GM19043 (cell line): ENCODE results near the gene HOXA5.

ENCODE experiments used
- ATAC-seq: cut with Tn5 transposase; IDR thresholded peaks from one replicate; pipeline ENCODE4 v1.9.1; 2021; ENCODE audit warnings: low read depth; ENCODE audit not compliant: unreplicated experiment

HOXA5 gene

GRCh38 chr7:27143023-27143949 lies at the start of gene HOXA5:
Gene HOXA5, minus strand, starts transcription at chr7:27143681. Its CDS starts 74 bp downstream, at chr7:27143607.
- no peak for ATAC-seq

DNA sequence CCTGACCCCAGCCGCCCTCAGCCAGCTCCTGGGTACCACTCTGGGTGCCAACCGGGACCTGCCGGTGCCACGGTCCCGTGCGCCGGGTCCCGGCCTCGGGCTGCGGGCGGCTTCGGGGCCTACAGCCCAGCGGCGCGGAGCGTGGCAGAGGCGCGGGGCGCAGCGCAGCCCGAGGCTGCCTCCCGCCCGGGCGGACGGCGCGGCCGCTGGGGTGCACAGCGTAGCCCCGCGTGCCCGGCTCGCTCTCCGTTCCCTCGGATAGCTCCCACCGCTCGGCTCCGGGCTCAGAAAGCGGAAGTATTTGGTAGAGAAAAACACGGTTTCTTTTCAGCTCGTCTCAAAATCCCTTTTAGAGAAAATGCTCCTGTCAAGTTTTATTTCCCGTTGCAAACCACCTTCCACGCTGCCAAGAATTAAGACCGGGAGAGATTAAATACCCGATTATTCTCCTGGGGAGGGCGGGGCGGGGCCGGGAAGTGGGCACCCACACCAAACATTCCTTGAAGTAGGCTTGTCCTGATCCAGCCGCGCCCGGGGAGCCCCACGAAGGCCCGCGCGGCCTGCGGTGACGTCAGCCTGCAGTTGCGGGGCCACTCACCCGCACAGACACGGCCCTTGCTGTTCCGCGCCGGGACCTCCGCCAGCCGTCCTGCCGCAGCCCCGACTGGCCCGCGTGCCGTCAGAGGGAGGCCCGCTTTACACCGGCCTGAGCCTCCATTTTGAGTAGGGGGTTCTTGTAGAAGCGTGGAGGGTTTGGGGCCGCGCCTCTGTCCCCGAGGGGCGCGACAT lies 49.3 kb upstream of the HOXA5 start:
- ATAC-seq = no peak

DNA sequence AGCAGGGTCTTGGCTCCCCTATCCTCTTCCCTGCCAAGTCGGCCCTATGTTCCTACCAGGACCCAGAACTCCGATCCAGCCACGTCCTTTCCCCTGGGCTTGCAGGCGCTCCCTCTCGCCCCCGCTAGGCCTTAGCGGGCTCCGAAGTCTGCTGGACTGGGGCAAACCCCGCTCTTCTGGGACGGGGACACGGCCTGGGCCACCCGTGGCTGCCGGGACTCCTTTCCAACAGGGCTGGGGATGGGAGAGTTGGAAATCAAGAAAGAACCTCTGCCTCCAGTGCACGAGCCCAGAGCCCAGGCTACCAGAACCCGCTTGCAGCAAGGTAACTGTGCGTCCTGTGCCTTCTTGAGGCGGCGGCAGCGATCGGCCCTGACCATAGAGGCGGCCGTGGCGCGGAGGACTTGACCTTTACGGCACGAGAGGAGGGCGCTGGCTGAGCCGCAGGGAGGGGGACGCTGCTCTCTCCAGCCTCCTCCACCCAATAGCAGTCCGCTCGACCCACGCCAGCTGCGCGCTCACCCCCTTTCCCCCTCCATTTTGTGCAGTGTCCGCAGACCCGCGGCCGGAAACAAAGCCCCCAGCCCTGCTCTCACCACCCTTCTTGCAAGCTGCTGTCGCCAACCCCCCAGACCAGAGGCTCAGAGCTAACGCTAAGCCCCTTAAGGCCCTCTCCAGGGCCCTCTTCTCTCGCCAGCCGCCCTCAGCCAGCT lies 48.5 kb upstream of the HOXA5 start:
- no peak for ATAC-seq

DNA sequence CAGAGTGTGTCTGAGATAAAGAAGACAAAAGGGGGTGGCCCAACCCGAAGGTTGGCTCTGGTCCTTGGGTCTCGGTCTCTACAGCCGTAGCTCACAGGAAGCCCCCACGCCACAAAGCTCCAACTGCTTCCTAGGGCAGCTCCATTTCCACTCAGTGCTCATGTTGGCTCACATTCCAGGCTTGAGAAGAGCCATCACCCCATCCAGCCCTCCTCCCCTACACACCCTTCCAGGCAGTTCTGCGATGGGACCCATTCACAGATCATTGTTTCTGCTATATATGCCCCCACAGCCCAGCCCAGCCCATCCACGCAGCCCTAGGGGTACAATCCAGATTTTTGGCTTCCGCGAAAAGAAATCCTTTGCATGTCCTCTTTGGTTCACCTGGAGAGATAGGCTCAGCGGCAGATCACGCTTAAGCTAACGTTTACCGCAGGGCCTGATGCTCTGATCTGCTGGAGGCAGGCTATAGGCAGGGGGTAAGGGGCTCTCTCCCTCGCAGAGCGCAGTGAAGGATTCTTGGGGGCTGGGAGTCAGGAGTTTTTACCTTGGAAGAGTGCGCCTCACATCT lies 47.8 kb upstream of the HOXA5 start:
- ATAC-seq = no peak

DNA sequence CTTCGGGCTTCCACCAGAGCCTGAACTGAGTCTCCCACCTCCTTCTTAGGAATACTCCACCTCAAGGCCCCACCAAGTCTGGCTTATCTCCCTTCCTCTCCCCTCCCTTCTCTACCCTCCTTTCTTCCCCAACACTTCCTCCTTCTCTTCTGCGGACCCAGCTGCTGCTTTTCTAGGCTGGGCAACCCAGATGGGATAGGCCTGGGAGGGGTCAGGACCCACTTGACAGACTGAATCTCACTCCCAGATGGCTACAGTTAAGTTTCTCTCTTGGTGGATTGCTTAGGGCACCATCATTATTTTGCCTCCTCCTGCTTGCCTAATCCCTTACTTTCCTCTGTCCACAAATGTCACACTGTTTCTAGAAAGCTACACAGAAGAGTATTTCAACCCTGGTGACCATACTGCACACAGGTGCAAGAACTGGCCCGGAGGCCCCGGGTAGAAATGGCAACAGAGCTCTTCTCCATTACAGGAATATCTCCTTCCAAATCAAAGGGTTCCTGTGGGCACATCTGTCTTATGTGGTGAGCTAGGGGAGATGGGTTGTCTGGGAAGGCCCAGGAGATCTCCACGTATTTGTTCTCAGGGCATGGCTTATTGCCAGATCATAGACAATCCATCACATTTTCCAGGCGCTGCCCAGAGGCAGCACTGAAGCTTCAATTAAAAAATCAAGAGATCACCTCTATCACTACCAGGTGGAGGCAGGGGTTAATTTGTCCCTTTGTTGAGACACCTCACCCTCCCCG lies 46.7 kb upstream of the HOXA5 start:
- ATAC-seq = no peak

GRCh38 chr7:27189295-27189996 lies 46.0 kb upstream of the HOXA5 start:
- ATAC-seq = no peak

GRCh38 chr7:27188386-27189294 lies 45.2 kb upstream of the HOXA5 start:
- no peak for ATAC-seq

GRCh38 chr7:27187475-27188385 lies 44.2 kb upstream of the HOXA5 start:
- no peak for ATAC-seq

GRCh38 chr7:27186668-27187474 lies 43.4 kb upstream of the HOXA5 start:
- no peak for ATAC-seq

GRCh38 chr7:27185854-27186667 lies 42.6 kb upstream of the HOXA5 start:
- ATAC-seq = no peak

- ATAC-seq = no peak
These were observed 41.8 kb upstream of the HOXA5 start, which contains the start of gene HOXA11 for GRCh38 chr7:27185013-27185853. Gene HOXA11, minus strand, starts transcription at chr7:27185232. Its CDS starts 88 bp downstream, at chr7:27185144.

GRCh38 chr7:27184337-27185012 lies 41.0 kb upstream of the HOXA5 start:
- no peak for ATAC-seq

DNA sequence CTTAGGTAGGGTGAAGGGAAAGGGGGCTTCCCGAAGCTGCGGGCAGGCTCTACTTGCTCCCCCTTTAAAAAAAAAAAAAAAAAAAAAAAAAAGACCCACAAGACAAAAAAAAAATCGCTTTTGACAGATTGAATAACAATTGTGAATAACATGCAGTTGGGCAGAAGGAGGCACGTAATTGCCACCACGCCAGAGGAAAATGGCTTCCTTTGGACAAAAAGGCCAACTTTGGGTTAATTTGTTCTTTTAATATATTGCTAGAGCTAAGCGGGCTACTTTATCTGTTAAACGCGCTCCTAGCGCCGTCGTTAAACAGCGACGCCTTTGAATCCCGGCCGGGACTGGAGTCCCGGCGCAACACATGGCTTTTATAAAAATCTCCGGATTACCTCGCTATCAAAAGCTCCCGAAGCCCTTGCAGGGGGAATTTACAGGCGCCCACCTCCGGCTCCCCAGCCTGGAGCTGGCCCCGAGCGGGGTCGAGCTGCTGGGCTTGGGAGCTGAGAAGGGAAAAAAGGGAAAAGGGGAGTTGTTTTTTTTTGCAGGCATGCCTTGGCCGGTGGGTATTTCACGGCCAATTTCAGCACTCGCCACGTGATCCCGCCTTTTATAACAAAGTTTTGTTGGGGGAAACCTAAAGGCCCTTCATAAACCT lies 40.3 kb upstream of the HOXA5 start:
- no peak for ATAC-seq
